ENCODE data around the gene EFCAB9.
"Not testable (repeated sequence)": the region's sequence is repeated elsewhere in the genome, so short reads cannot be mapped to it uniquely, and the experiment has no call there.

EFCAB9 gene

DNA sequence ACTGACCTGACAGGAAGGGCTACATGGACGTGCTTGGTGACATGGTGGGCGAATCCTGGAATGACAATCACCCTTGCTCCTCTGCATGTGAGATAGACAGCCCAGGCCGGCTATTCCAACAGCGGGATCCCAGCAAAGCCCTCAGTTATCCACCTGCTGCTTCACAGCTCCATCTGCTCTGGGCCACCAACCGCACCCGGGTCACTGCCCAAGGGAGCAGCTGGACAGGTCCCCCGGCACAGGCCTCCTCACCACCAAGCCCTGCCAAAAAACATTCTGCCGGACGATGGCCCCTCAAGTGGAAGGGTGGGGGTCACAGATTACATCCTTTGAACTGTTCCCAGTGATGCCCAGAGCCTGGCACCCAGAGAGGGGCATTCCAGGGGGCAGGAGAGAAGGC is 45.6 kb upstream of the EFCAB9 start:
- no peak overlapping the region for H2AFZ ChIP-seq (ENCODE audit: low read length)
- H3K9me2 ChIP-seq (replicated peaks; ENCODE audit: insufficient read depth, low read length), result no peaks in the 10 kb centered on the region
- H3K27me3 ChIP-seq (replicated peaks; ENCODE audit: insufficient read depth, low read length), result no peaks in the 10 kb centered on the region
- no peaks in the 10 kb centered on the region for H4K20me1 ChIP-seq (ENCODE audit: insufficient read depth, low read length)
- H3K4me1 ChIP-seq (ENCODE audit: low read length), result peaks cover 7% of the 10 kb centered on the region
- no peak overlapping the region for H3K9ac ChIP-seq (ENCODE audit: low read length)
- H3K36me3 ChIP-seq (replicated peaks; ENCODE audit: insufficient read depth, low read length), result 0 out of 2 replicates have a peak, but pooled peaks cover 2% of the 10 kb centered on the region
- H3K79me2 ChIP-seq (ENCODE audit: low read length), result peaks cover 88% of the 10 kb centered on the region
- no peak overlapping the region for H3K4me2 ChIP-seq (ENCODE audit: low read depth, low read length)
- H3K4me3 ChIP-seq (ENCODE audit: low read length), result no peak overlapping the region
- no peak for DNase-seq
- TF ChIP-seq, protein P1, sequence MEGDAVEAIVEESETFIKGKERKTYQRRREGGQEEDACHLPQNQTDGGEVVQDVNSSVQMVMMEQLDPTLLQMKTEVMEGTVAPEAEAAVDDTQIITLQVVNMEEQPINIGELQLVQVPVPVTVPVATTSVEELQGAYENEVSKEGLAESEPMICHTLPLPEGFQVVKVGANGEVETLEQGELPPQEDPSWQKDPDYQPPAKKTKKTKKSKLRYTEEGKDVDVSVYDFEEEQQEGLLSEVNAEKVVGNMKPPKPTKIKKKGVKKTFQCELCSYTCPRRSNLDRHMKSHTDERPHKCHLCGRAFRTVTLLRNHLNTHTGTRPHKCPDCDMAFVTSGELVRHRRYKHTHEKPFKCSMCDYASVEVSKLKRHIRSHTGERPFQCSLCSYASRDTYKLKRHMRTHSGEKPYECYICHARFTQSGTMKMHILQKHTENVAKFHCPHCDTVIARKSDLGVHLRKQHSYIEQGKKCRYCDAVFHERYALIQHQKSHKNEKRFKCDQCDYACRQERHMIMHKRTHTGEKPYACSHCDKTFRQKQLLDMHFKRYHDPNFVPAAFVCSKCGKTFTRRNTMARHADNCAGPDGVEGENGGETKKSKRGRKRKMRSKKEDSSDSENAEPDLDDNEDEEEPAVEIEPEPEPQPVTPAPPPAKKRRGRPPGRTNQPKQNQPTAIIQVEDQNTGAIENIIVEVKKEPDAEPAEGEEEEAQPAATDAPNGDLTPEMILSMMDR (IDR thresholded peaks at IDR 0.05; ENCODE audit: low read length), result no peak
- TF ChIP-seq EZH2 (optimal IDR thresholded peaks at IDR 0.05; ENCODE audit: low read depth, low read length) (no peak), EZH2phosphoT487 (IDR thresholded peaks at IDR 0.05; ENCODE audit: low read length) (no peak)
- H3K27ac ChIP-seq (ENCODE audit: low read length), result no peak overlapping the region
- H3F3A ChIP-seq (ENCODE audit: insufficient read depth, low read length), result peaks cover 5% of the 10 kb centered on the region; the same call in 1 of the 2 replicates
- no peaks in the 10 kb centered on the region for H3K9me3 ChIP-seq (replicated peaks; ENCODE audit: insufficient read depth, low read length)

DNA sequence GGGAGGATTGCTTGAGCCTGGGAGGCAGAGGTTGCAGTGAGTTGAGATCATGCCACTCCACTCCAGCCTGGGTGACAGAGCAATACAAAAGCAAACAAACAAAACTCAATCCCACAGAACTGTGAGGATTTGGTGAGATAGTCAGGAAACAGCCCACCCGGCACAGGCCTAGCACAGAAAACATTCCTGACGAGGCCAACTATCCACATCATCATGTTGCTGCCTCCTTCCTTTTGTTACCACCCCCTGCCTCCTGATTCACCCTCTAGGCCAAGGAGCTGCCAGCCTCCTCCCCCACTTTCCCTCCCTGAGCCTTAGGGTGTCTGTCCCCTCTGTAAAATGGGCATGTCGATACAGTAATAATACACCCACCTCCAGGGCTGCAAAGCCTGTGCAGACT is 44.9 kb upstream of the EFCAB9 start:
- no peak for DNase-seq
- Histone ChIP-seq H3K36me3 (replicated peaks; ENCODE audit: insufficient read depth, low read length) (0 out of 2 replicates have a peak, but pooled peaks cover 2% of the 10 kb centered on the region), H3K9me2 (replicated peaks; ENCODE audit: insufficient read depth, low read length) (no peaks in the 10 kb centered on the region), H3K4me2 (ENCODE audit: low read depth, low read length) (no peak overlapping the region), H3K9ac (ENCODE audit: low read length) (no peak overlapping the region), H3K4me1 (ENCODE audit: low read length) (peaks cover 7% of the 10 kb centered on the region), H3F3A (ENCODE audit: insufficient read depth, low read length) (peaks cover 5% of the 10 kb centered on the region; the same call in 1 of the 2 replicates), H3K9me3 (replicated peaks; ENCODE audit: insufficient read depth, low read length) (no peaks in the 10 kb centered on the region), H3K79me2 (ENCODE audit: low read length) (peaks cover 88% of the 10 kb centered on the region), H3K27ac (ENCODE audit: low read length) (no peak overlapping the region), H3K27me3 (replicated peaks; ENCODE audit: insufficient read depth, low read length) (no peaks in the 10 kb centered on the region), H2AFZ (ENCODE audit: low read length) (no peak overlapping the region), H4K20me1 (ENCODE audit: insufficient read depth, low read length) (peaks cover under 1% of the 10 kb centered on the region; the same call in 1 of the 2 replicates), H3K4me3 (ENCODE audit: low read length) (no peak overlapping the region)
- TF ChIP-seq EZH2 (optimal IDR thresholded peaks at IDR 0.05; ENCODE audit: low read depth, low read length), result no peak
- no peak for TF ChIP-seq EZH2phosphoT487 (IDR thresholded peaks at IDR 0.05; ENCODE audit: low read length)
- TF ChIP-seq, protein P1 (IDR thresholded peaks at IDR 0.05; ENCODE audit: low read length), result no peak

DNA sequence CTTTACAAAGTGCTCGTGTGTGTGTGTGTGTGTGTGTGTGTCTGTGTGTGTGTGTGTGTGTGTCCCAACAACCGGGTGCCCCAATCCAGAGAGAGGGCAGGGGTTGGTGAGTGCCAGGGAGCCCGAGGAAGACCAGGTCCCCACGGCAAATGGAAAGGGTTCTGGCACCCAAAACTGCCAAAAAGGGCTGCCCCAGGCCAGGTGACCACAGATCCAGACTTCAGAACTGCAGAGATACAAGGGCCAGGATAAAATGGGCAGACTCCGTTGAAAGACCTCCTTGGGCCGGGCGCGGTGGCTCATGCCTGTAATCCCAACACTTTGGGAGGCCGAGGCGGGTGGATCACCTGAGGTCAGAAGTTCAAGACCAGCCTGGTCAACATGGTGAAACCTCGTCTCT is 44.5 kb upstream of the EFCAB9 start:
- not testable (repeated sequence) for H3K9me3 ChIP-seq (replicated peaks; ENCODE audit: insufficient read depth, low read length); DNase-seq; H3K9me2 ChIP-seq (replicated peaks; ENCODE audit: insufficient read depth, low read length); H3K27me3 ChIP-seq (replicated peaks; ENCODE audit: insufficient read depth, low read length); H3K36me3 ChIP-seq (replicated peaks; ENCODE audit: insufficient read depth, low read length); H3K9ac ChIP-seq (ENCODE audit: low read length); H4K20me1 ChIP-seq (ENCODE audit: insufficient read depth, low read length); H2AFZ ChIP-seq (ENCODE audit: low read length); H3K4me2 ChIP-seq (ENCODE audit: low read depth, low read length); H3K4me1 ChIP-seq (ENCODE audit: low read length); H3F3A ChIP-seq (ENCODE audit: insufficient read depth, low read length); H3K4me3 ChIP-seq (ENCODE audit: low read length); H3K27ac ChIP-seq (ENCODE audit: low read length)
- peaks cover 88% of the 10 kb centered on the region for H3K79me2 ChIP-seq (ENCODE audit: low read length)

Data from MM.1S (cell line).